PFSK-1 (cell line): Measurements from ENCODE around the gene ADAM12.

Experiments used
- FOXP2 ChIP-seq: optimal IDR thresholded peaks from 2 replicates; pipeline ENCODE3; 2011; ENCODE audit warnings: borderline replicate concordance, control low read depth, inconsistent platforms; ENCODE audit not compliant: insufficient read depth; ENCODE audit errors: extremely low read length, extremely low read depth
- POLR2AphosphoS5 ChIP-seq: IDR thresholded peaks from 2 replicates; pipeline ENCODE4 v1.6.1; 2012; ENCODE audit warnings: low read depth, mild to moderate bottlenecking, control low read depth, low read length, moderate library complexity
- REST ChIP-seq, 2 experiments: IDR thresholded peaks; 2 replicates each; pipeline versions ENCODE4 v1.6.1 to v1.8.0; 2011 to 2012; ENCODE audit warnings: low read depth in 2 of 2, low read length in 2 of 2, control low read depth in 1 of 2, inconsistent platforms in 1 of 2, mild to moderate bottlenecking in 1 of 2, moderate library complexity in 1 of 2; ENCODE audit not compliant: insufficient read depth in 1 of 2
- SIN3A ChIP-seq: IDR thresholded peaks from 2 replicates; pipeline ENCODE4 v1.6.1; 2012; ENCODE audit warnings: mild to moderate bottlenecking, low read length, moderate library complexity, borderline replicate concordance; ENCODE audit not compliant: insufficient read depth
- TAF1 ChIP-seq: IDR thresholded peaks from 2 replicates; pipeline ENCODE4 v1.6.1; 2012; ENCODE audit warnings: low read length, control low read depth, borderline replicate concordance; ENCODE audit not compliant: insufficient read depth

Gene ADAM12

GRCh38 chr10:126199221-126199998 lies 188.9 kb downstream of the ADAM12 start:
- no peak for TF ChIP-seq TAF1
- no peak for TF ChIP-seq REST (IDR thresholded peaks at IDR 0.05; ENCODE audit: insufficient read depth in 1 of 2, low read depth in 2 of 2, low read length in 2 of 2)
- TF ChIP-seq POLR2AphosphoS5, result no peak
- no peak for TF ChIP-seq SIN3A
- no peak for TF ChIP-seq FOXP2

GRCh38 chr10:126198681-126199080 lies 189.6 kb downstream of the ADAM12 start:
- TF ChIP-seq REST (IDR thresholded peaks at IDR 0.05; ENCODE audit: insufficient read depth in 1 of 2, low read depth in 2 of 2, low read length in 2 of 2) (no peak), POLR2AphosphoS5 (no peak), FOXP2 (no peak), SIN3A (no peak), TAF1 (no peak)

- TF ChIP-seq FOXP2 (no peak), POLR2AphosphoS5 (no peak), SIN3A (no peak)
These were observed 191.2 kb downstream of the ADAM12 start for GRCh38 chr10:126197036-126197543.

- no peak for TF ChIP-seq POLR2AphosphoS5
- no peak for TF ChIP-seq REST (IDR thresholded peaks at IDR 0.05; ENCODE audit: insufficient read depth in 1 of 2, low read depth in 2 of 2, low read length in 2 of 2)
- TF ChIP-seq FOXP2, result no peak
- no peak for TF ChIP-seq TAF1
- TF ChIP-seq SIN3A, result no peak
These were observed 192.0 kb downstream of the ADAM12 start for GRCh38 chr10:126196281-126196680.

- no peak for TF ChIP-seq SIN3A
- no peak for TF ChIP-seq TAF1
- TF ChIP-seq REST (IDR thresholded peaks at IDR 0.05; ENCODE audit: insufficient read depth in 1 of 2, low read depth in 2 of 2, low read length in 2 of 2), result no peak
- TF ChIP-seq POLR2AphosphoS5, result no peak
- TF ChIP-seq FOXP2, result no peak
These were observed 197.1 kb downstream of the ADAM12 start for GRCh38 chr10:126191192-126191591.
